ENCODE measurements around the gene FBXO24. TPM values are rescaled to one million over a fixed set of nuclear protein-coding genes. Genes with fewer than 3 reads are reported as not detected.

FBXO24 gene
- total and polyA plus RNA-seq, 8 donors, result 0.37 to 0.88 (median 0.44) TPM; not detected in 3

DNA sequence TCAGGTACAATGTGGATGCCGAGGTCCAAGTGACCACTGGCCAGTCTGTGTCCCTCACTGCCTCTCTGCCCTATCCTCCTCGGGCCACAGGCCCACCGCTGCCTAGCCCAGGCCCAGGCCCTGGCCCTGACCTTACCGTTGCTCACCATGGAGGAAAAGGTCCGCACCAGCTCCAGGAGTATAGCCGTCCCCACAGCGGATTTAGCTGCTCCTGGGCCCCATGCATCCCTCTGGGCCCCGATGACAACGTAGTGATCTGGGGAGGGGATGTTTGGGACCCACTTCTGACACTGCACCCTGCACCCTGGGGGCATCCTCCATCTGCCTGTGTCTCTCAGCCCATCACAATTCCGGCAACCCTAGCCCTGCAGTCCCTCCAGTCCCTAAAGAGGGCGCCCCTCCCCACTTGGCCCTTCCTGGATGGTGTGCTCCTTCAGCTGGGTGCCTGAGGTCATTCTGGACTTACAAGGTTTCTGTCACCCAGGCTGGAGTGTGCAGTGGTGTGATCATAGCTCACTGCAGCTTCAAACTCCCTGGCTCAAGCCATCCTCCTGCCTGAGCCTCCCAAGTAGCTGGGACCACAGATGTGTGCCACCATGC is 43.1 kb downstream of the FBXO24 start:
- intact Hi-C loops (cut with DNase I; ENCODE audit: low total_unique reads), result no loop called here
- H3K27ac ChIP-seq, result no peak overlapping the region
- H3K9me3 ChIP-seq, result no peaks in the 10 kb centered on the region
- peaks cover 19 to 27% (median 24%) of the 10 kb centered on the region in 4 donors for H3K4me1 ChIP-seq
- H3K36me3 ChIP-seq, result no peaks in the 10 kb centered on the region
- H3K4me3 ChIP-seq, result no peak overlapping the region
- TF ChIP-seq POLR2A (IDR thresholded peaks at IDR 0.05), result no peak
- TF ChIP-seq EP300 (IDR thresholded peaks at IDR 0.05), result no peak
- TF ChIP-seq, protein P1, sequence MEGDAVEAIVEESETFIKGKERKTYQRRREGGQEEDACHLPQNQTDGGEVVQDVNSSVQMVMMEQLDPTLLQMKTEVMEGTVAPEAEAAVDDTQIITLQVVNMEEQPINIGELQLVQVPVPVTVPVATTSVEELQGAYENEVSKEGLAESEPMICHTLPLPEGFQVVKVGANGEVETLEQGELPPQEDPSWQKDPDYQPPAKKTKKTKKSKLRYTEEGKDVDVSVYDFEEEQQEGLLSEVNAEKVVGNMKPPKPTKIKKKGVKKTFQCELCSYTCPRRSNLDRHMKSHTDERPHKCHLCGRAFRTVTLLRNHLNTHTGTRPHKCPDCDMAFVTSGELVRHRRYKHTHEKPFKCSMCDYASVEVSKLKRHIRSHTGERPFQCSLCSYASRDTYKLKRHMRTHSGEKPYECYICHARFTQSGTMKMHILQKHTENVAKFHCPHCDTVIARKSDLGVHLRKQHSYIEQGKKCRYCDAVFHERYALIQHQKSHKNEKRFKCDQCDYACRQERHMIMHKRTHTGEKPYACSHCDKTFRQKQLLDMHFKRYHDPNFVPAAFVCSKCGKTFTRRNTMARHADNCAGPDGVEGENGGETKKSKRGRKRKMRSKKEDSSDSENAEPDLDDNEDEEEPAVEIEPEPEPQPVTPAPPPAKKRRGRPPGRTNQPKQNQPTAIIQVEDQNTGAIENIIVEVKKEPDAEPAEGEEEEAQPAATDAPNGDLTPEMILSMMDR (IDR thresholded peaks at IDR 0.05), result no peak
- no peak for TF ChIP-seq POLR2AphosphoS5 (IDR thresholded peaks at IDR 0.05)
- DNase-seq, result peak in 1 of 2 donors; percentile 31
- H3K27me3 ChIP-seq, result peaks cover 0 to 50% (median 7%) of the 10 kb centered on the region in 3 donors
- WGBS, 5 donors, result 66 to 90% (median 79%) methylated on average over 6 to 11 of the region's 11 CpGs

DNA sequence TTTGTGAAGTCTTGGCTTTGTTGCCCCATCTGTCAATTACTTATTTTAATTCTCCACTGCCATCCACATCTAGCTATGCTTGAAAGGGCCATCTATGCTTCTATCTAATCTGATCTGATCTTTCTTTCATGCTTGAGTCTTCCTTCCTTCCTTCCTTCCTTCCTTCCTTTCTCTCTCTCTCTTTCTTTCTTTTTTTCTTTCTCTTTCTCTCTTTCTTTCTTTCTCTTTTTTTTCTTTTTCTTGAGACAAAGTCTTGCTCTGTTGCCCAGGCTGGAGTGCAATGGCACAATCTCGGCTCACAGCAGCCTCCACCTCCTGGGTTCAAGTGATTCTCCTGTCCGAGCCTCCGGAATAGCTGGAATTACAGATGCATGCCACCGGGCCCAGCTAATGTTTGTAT is 43.9 kb downstream of the FBXO24 start:
- no peak overlapping the region for H3K4me3 ChIP-seq
- H3K36me3 ChIP-seq, result no peaks in the 10 kb centered on the region
- intact Hi-C loops (cut with DNase I; ENCODE audit: low total_unique reads), result no loop called here
- no peak for DNase-seq
- H3K27ac ChIP-seq, result no peak overlapping the region
- 88 to 93% (median 92%) methylated on average over 4 of the region's 4 CpGs for WGBS, 5 donors
- H3K4me1 ChIP-seq, result peaks cover 19 to 27% (median 24%) of the 10 kb centered on the region in 4 donors
- H3K9me3 ChIP-seq, result no peaks in the 10 kb centered on the region
- no peak for TF ChIP-seq POLR2AphosphoS5 (IDR thresholded peaks at IDR 0.05)
- TF ChIP-seq POLR2A (IDR thresholded peaks at IDR 0.05), result no peak
- no peak for TF ChIP-seq EP300 (IDR thresholded peaks at IDR 0.05)
- TF ChIP-seq, protein P1 (IDR thresholded peaks at IDR 0.05), result no peak
- H3K27me3 ChIP-seq, result peaks cover 0 to 58% (median 7%) of the 10 kb centered on the region in 3 donors

DNA sequence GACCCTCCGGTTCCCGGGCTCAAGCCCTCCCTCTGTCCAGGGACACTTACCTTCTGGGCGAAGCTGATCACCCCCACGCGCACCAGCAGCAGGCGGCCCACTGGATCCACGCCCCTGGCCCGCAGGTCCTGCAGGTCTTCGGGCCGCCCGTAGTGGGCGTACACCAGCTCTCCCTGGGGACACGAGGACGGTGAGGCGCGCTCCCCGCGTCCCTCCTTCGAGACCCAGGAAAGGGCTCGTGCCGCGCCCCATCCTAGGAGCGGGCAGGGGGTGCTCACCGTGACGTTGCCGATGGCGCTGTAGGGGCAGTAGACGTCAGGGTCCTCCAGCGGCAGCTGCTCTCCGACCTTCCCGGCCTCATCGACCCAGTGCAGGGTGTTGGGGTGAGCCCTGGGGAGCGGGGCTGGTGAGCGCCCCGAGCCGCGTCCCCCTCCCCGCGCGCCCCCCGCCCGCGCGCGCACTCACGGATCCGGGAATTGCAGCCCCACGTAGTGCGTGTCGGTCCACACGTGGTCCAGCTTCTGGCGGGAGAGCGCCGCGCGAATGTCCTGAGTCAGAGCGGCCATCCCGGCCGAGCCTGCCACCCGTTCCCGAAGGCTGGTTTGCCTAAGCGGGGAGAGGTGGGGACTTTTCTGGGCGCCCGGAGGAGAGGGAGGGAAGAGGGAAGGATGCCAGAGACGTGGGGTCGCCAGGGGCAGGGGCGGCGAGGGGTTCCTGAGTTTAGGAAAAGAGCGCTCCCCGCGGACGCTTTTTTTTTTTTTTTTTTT is 47.0 kb downstream of the FBXO24 start:
- peaks cover 9 to 14% (median 12%) of the 10 kb centered on the region in 4 donors for H3K4me1 ChIP-seq
- TF ChIP-seq POLR2A (IDR thresholded peaks at IDR 0.05), result no peak
- TF ChIP-seq, protein P1 (IDR thresholded peaks at IDR 0.05), result peak in 4 of 7 experiments; percentile 13 to 53 (median 24)
- peaks cover 0 to 47% (median 7%) of the 10 kb centered on the region in 3 donors for H3K27me3 ChIP-seq
- intact Hi-C loops (cut with DNase I; ENCODE audit: low total_unique reads), result no loop called here
- 1 to 4% (median 2%) methylated on average over 17 to 72 of the region's 72 CpGs for WGBS, 5 donors
- H3K4me3 ChIP-seq, result peak overlapping the region; percentile 48 to 60 (median 55)
- no peaks in the 10 kb centered on the region for H3K9me3 ChIP-seq
- peak; percentile 61 to 82 for DNase-seq
- no peaks in the 10 kb centered on the region for H3K36me3 ChIP-seq
- peak overlapping the region in 3 of 5 donors; percentile 10 to 38 (median 38) for H3K27ac ChIP-seq

DNA sequence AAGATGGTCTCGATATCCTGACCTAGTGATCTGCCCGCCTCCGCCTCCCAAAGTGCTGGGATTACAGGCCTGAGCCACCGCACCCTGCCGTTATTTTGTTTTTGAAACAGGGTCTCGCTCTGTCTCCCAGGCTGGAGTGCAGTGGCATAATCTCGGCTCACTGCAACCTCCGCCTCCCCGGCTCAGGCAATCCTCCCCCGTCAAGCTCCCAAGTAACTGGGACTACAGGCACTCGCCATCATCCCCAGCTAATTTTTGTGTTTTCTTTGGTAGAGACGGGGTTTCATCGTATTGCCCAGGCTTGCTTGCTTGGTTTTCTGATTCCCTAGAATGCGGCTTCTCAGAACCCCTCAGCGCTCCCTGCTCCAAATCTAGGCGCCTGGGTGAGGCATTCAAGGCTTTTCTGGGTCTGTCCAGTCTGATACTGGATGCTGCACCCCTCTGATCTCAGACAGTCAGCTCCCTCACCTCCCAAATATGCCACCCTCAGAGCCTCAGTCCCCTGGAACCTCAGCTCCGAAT is 53.9 kb downstream of the FBXO24 start:
- TF ChIP-seq EP300 (IDR thresholded peaks at IDR 0.05), result no peak
- no peak for TF ChIP-seq POLR2AphosphoS5 (IDR thresholded peaks at IDR 0.05)
- TF ChIP-seq POLR2A (IDR thresholded peaks at IDR 0.05), result no peak
- TF ChIP-seq, protein P1 (IDR thresholded peaks at IDR 0.05), result no peak
- DNase-seq, result no peak
- Histone ChIP-seq H3K36me3 (no peaks in the 10 kb centered on the region), H3K27ac (no peak overlapping the region), H3K4me1 (peaks cover 0 to 7% (median 6%) of the 10 kb centered on the region in 4 donors), H3K4me3 (no peak overlapping the region), H3K9me3 (no peaks in the 10 kb centered on the region), H3K27me3 (peaks cover 0 to 43% (median 18%) of the 10 kb centered on the region in 3 donors)
- WGBS, 5 donors, result 80 to 86% (median 84%) methylated on average over 17 of the region's 17 CpGs
- intact Hi-C loops (cut with DNase I; ENCODE audit: low total_unique reads), result no loop called here

Measured in stomach (tissue), 9 donors.